Stomach (tissue), 9 donors: ENCODE measurements around the gene BAZ2B. TPM values are rescaled to one million over a fixed set of nuclear protein-coding genes. Genes with fewer than 3 reads are reported as not detected.
A peak's percentile ranks its signal among the peaks of the same experiment; 100 is the strongest.

ENCODE experiments used
- DNase-seq, 2 donors: peaks; one replicate each; pipeline versions ENCODE4 v3.0.0 to v3.0.0-alpha.2; 2013 to 2019
- H3K27ac ChIP-seq, 5 donors: fragments of 200-600 bp in 4 of 5; sonication (generic) in 4 of 5; one replicate each; pipeline ENCODE4 v1.5.1; 2013 to 2019; ENCODE audit warnings: mild to moderate bottlenecking in 1 of 5, moderate library complexity in 1 of 5
- H3K27me3 ChIP-seq, 3 donors: fragments of 200-600 bp; sonication (generic); one replicate each; pipeline ENCODE4 v1.5.1; 2017 to 2019; ENCODE audit warnings: mixed run types in 1 of 3
- H3K36me3 ChIP-seq, 4 donors: fragments of 200-600 bp; sonication (generic); 1 replicate in 3 of 4; 2 replicates in 1 of 4; pipeline ENCODE4 v1.5.1; 2016 to 2019
- H3K4me1 ChIP-seq, 4 donors: fragments of 200-600 bp; sonication (generic); one replicate each; pipeline ENCODE4 v1.5.1; 2016 to 2019
- H3K4me3 ChIP-seq, 4 donors: fragments of 200-600 bp; sonication (generic) in 3 of 4; one replicate each; pipeline ENCODE4 v1.5.1; 2016 to 2019; ENCODE audit warnings: mild to moderate bottlenecking in 1 of 4
- H3K9me3 ChIP-seq, 4 donors: fragments of 200-600 bp; sonication (generic); one replicate each; pipeline ENCODE4 v1.5.1; 2016 to 2019
- CTCF ChIP-seq, 7 experiments: fragments of 450-650 bp in 4 of 7; fragments of 200-600 bp in 3 of 7; sonication (generic) in 3 of 7; IDR thresholded peaks; one replicate each; pipeline ENCODE4 v1.5.1; 2016 to 2019; ENCODE audit warnings: antibody characterized with exemption in 7 of 7, control low read depth in 2 of 7, mild to moderate bottlenecking in 1 of 7
- EP300 ChIP-seq: sonication (generic); formaldehyde crosslinking; IDR thresholded peaks from one replicate; pipeline ENCODE4 v1.6.1; 2017; ENCODE audit warnings: antibody characterized with exemption
- POLR2A ChIP-seq, 4 donors: fragments of 450-650 bp; IDR thresholded peaks; one replicate each; pipeline ENCODE4 v1.6.1; 2016; ENCODE audit warnings: antibody characterized with exemption in 4 of 4, control low read depth in 2 of 4, mild to moderate bottlenecking in 1 of 4, moderate library complexity in 1 of 4
- POLR2AphosphoS5 ChIP-seq, 3 donors: sonication (generic); formaldehyde crosslinking; IDR thresholded peaks; one replicate each; pipeline ENCODE4 v1.6.1; 2016; ENCODE audit warnings: antibody characterized with exemption in 3 of 3
- WGBS, 5 donors: extraction: QIAGEN DNeasy Blood & Tissue Kit in 3 of 5; methylation state at CpG; one replicate each; pipeline versions ENCODE4 v1.1.5 to v1.1.7; 2013 to 2018; 5-methylcytosine and 5-hydroxymethylcytosine counted together
- intact Hi-C: fragments of 100-400 bp; cut with DNase I; formaldehyde crosslinking; loops from one replicate; pipeline ENCODE4 v1.15.1; 2023; ENCODE audit warnings: low total_unique reads
- polyA plus RNA-seq, 3 donors: library from polyadenylated mRNA; stranded (reverse); fragments of 200-250 nt; gene quantifications; one replicate each; pipeline ENCODE4 v1.2.3, GENCODE V29; 2013
- total RNA-seq, 5 donors: library from RNA; depleted of rRNA; stranded (reverse); fragments of >200 nt; gene quantifications; one replicate each; pipeline versions ENCODE4 v1.1.0 to v1.2.3, GENCODE V29; 2014 to 2016
- donor health status: healthy with polysubstance abuse.
- donor health status: Bipolar disorder and iron deficiency.
- donor health status: healthy.

The BAZ2B gene
- total and polyA plus RNA-seq, 8 donors = 7.2 to 245 (median 59.2) TPM

GRCh38 chr2:159617646-159618045 is 1.3 kb upstream of the BAZ2B start:
- Histone ChIP-seq H3K27me3 (no peaks in the 10 kb centered on the region), H3K36me3 (no peaks in the 10 kb centered on the region), H3K4me3 (peak overlapping the region in 2 of 4 donors; percentile 60), H3K4me1 (peaks cover 6 to 49% (median 29%) of the 10 kb centered on the region in 4 donors), H3K9me3 (no peaks in the 10 kb centered on the region), H3K27ac (peak overlapping the region in 2 of 5 donors; percentile 97 to 98)
- WGBS, 5 donors = 4 to 27% (median 17%) methylated on average over 2 of the region's 2 CpGs
- no peak for TF ChIP-seq CTCF (IDR thresholded peaks at IDR 0.05)
- TF ChIP-seq POLR2AphosphoS5 (IDR thresholded peaks at IDR 0.05) = peak in 1 of 3 donors; percentile 20
- intact Hi-C loops = no loop called here
- DNase-seq = peak in 1 of 2 donors; percentile 76

- Histone ChIP-seq H3K4me1 (peaks cover 11 to 55% (median 32%) of the 10 kb centered on the region in 4 donors), H3K27ac (peak overlapping the region in 4 of 5 donors; percentile 97 to 98 (median 98)), H3K27me3 (no peaks in the 10 kb centered on the region), H3K36me3 (no peaks in the 10 kb centered on the region), H3K4me3 (peak overlapping the region; percentile 60 to 79 (median 68)), H3K9me3 (no peaks in the 10 kb centered on the region)
- 17 to 37% (median 25%) methylated on average over 4 of the region's 4 CpGs for WGBS, 5 donors
- DNase-seq = no peak
- intact Hi-C loops = no loop called here
- TF ChIP-seq POLR2A (IDR thresholded peaks at IDR 0.05) = no peak
Observed at GRCh38 chr2:159617100-159617499, 752 bp upstream of the BAZ2B start.

GRCh38 chr2:159615367-159616285 is 722 bp downstream of the BAZ2B start:
- peak; percentile 70 to 78 (median 71) for TF ChIP-seq POLR2AphosphoS5 (IDR thresholded peaks at IDR 0.05)
- TF ChIP-seq POLR2A (IDR thresholded peaks at IDR 0.05) = peak in 1 of 4 donors; percentile 46
- TF ChIP-seq EP300 = no peak
- Histone ChIP-seq H3K36me3 (no peaks in the 10 kb centered on the region), H3K9me3 (no peaks in the 10 kb centered on the region), H3K27ac (peak overlapping the region; percentile 94 to 98 (median 98)), H3K27me3 (no peaks in the 10 kb centered on the region), H3K4me1 (peaks cover 10 to 64% (median 44%) of the 10 kb centered on the region in 4 donors), H3K4me3 (peak overlapping the region; percentile 60 to 79 (median 68))
- WGBS, 5 donors = 0 to 1% (median 1%) methylated on average over 65 to 66 of the region's 66 CpGs
- peak; percentile 83 to 97 for DNase-seq
- intact Hi-C loops = no loop called here

GRCh38 chr2:159614534-159615366 is 1.6 kb downstream of the BAZ2B start:
- peak in 1 of 2 donors; percentile 92 for DNase-seq
- TF ChIP-seq CTCF (IDR thresholded peaks at IDR 0.05) (no peak), POLR2A (IDR thresholded peaks at IDR 0.05) (no peak), POLR2AphosphoS5 (IDR thresholded peaks at IDR 0.05) (no peak), EP300 (no peak)
- Histone ChIP-seq H3K27ac (peak overlapping the region; percentile 94 to 98 (median 98)), H3K36me3 (no peaks in the 10 kb centered on the region), H3K4me1 (peaks cover 5 to 66% (median 47%) of the 10 kb centered on the region in 4 donors), H3K27me3 (no peaks in the 10 kb centered on the region), H3K4me3 (peak overlapping the region; percentile 60 to 79 (median 68)), H3K9me3 (no peaks in the 10 kb centered on the region)
- intact Hi-C loops = no loop called here
- 3 to 5% (median 4%) methylated on average over 16 of the region's 16 CpGs for WGBS, 5 donors
